ENCODE data around the gene BLTP1.
A peak's percentile ranks its signal among the peaks of the same experiment; 100 is the strongest.

Gene BLTP1

GRCh38 chr4:122131562-122132157, 20.5 kb upstream of the BLTP1 start:
- Histone ChIP-seq H3K27ac (ENCODE audit: low read length) (no peak overlapping the region), H3K27me3 (ENCODE audit: low read depth, low read length) (no peaks in the 10 kb centered on the region), H3K9me3 (ENCODE audit: control insufficient read depth in 1 of 2, low read length in 2 of 2) (no peaks in the 10 kb centered on the region), H3K36me3 (ENCODE audit: control insufficient read depth in 1 of 2, insufficient read depth in 2 of 2, low read length in 2 of 2) (no peaks in the 10 kb centered on the region), H3K4me1 (ENCODE audit: control insufficient read depth in 1 of 2, insufficient read depth in 2 of 2, low read length in 2 of 2) (no peaks in the 10 kb centered on the region), H3K4me3 (ENCODE audit: low read depth in 1 of 2, low read length in 2 of 2) (no peak overlapping the region)

DNA sequence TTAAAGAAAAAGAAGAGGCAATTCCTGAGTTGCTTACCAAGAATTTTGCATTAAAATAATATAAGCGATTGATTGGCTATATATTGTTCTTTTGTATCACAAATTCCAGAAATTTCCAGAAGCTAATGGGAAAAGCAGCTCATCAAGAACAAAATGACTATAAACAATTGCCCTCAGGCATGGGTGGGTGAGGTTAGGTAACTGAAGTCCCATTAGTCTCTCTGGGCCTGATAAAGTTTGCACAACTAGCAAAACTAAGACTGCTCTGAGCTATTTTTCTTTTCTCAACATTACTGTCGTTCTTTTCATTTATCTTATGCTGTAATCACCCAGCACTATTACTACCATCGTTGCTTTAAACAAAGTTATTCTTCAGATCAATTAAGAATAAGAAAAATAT, 19.2 kb upstream of the BLTP1 start:
- Histone ChIP-seq H3K9me3 (ENCODE audit: control insufficient read depth in 1 of 2, low read length in 2 of 2) (no peaks in the 10 kb centered on the region), H3K4me1 (ENCODE audit: control insufficient read depth in 1 of 2, insufficient read depth in 2 of 2, low read length in 2 of 2) (no peaks in the 10 kb centered on the region), H3K36me3 (ENCODE audit: control insufficient read depth in 1 of 2, insufficient read depth in 2 of 2, low read length in 2 of 2) (no peaks in the 10 kb centered on the region), H3K27me3 (ENCODE audit: low read depth, low read length) (no peaks in the 10 kb centered on the region), H3K27ac (ENCODE audit: low read length) (no peak overlapping the region), H3K4me3 (ENCODE audit: low read depth in 1 of 2, low read length in 2 of 2) (no peak overlapping the region)

DNA sequence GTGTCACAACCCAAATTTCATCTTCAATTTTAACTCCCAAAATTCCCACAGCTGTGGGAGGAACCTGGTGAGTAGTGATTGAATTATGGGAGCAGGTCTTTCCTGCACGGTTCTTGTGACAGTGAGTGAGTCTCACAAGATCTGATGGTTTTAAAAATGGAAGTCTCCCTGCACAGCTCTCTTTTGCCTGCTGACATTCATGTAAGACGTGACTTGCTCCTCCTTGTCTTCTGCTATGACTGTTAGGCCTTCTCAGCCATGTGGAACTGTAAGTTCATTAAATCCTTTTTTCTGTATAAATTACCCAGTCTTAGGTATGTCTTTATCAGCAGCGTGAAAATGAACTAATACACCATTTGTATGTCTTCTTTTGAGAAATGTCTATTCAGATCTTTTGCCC, 13.0 kb upstream of the BLTP1 start:
- H3K9me3 ChIP-seq (ENCODE audit: control insufficient read depth in 1 of 2, low read length in 2 of 2): no peaks in the 10 kb centered on the region
- no peaks in the 10 kb centered on the region for H3K27me3 ChIP-seq (ENCODE audit: low read depth, low read length)
- no peaks in the 10 kb centered on the region for H3K36me3 ChIP-seq (ENCODE audit: control insufficient read depth in 1 of 2, insufficient read depth in 2 of 2, low read length in 2 of 2)

DNA sequence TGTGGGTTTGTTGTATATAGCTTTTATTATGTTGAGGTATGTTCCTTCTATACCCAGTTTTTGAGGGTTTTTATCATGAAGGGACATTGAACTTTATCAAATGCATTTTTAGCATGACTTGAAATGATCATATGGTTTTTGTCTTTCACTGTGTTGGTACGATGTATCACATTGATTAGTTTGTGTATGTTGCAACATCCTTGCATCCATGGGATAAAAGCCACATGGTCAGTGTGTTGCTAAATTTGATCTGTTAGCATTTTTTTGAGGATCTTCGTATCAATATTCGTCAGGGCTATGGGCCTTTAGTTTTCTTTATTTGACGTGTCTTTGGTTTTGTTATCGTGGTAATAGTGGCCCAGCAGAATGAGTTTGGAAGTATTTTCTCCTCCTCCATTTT, 11.3 kb upstream of the BLTP1 start:
- Histone ChIP-seq H3K27me3 (ENCODE audit: low read depth, low read length) (no peaks in the 10 kb centered on the region), H3K27ac (ENCODE audit: low read length) (no peak overlapping the region), H3K36me3 (ENCODE audit: control insufficient read depth in 1 of 2, insufficient read depth in 2 of 2, low read length in 2 of 2) (no peaks in the 10 kb centered on the region), H3K4me1 (ENCODE audit: control insufficient read depth in 1 of 2, insufficient read depth in 2 of 2, low read length in 2 of 2) (no peaks in the 10 kb centered on the region), H3K9me3 (ENCODE audit: control insufficient read depth in 1 of 2, low read length in 2 of 2) (no peaks in the 10 kb centered on the region), H3K4me3 (ENCODE audit: low read depth in 1 of 2, low read length in 2 of 2) (no peak overlapping the region)

More for the DNA sequence above, 13.0 kb upstream of the BLTP1 start:
- Histone ChIP-seq H3K4me3 (ENCODE audit: low read depth in 1 of 2, low read length in 2 of 2) (no peak overlapping the region), H3K4me1 (ENCODE audit: control insufficient read depth in 1 of 2, insufficient read depth in 2 of 2, low read length in 2 of 2) (no peaks in the 10 kb centered on the region), H3K27ac (ENCODE audit: low read length) (no peak overlapping the region)

- H3K27me3 ChIP-seq (ENCODE audit: low read depth, low read length): no peaks in the 10 kb centered on the region
- H3K27ac ChIP-seq (ENCODE audit: low read length): no peak overlapping the region
- H3K4me3 ChIP-seq (ENCODE audit: low read depth in 1 of 2, low read length in 2 of 2): no peak overlapping the region
- no peaks in the 10 kb centered on the region for H3K36me3 ChIP-seq (ENCODE audit: control insufficient read depth in 1 of 2, insufficient read depth in 2 of 2, low read length in 2 of 2)
- H3K4me1 ChIP-seq (ENCODE audit: control insufficient read depth in 1 of 2, insufficient read depth in 2 of 2, low read length in 2 of 2): no peaks in the 10 kb centered on the region
- no peaks in the 10 kb centered on the region for H3K9me3 ChIP-seq (ENCODE audit: control insufficient read depth in 1 of 2, low read length in 2 of 2)
Measured at GRCh38 chr4:122142687-122143086, 9.4 kb upstream of the BLTP1 start.

- no peak overlapping the region for H3K4me3 ChIP-seq (ENCODE audit: low read depth in 1 of 2, low read length in 2 of 2)
- H3K9me3 ChIP-seq (ENCODE audit: control insufficient read depth in 1 of 2, low read length in 2 of 2): no peaks in the 10 kb centered on the region
- peaks cover 0 to 7% of the 10 kb centered on the region in 2 donors for H3K4me1 ChIP-seq (ENCODE audit: control insufficient read depth in 1 of 2, insufficient read depth in 2 of 2, low read length in 2 of 2)
- no peak overlapping the region for H3K27ac ChIP-seq (ENCODE audit: low read length)
- no peaks in the 10 kb centered on the region for H3K36me3 ChIP-seq (ENCODE audit: control insufficient read depth in 1 of 2, insufficient read depth in 2 of 2, low read length in 2 of 2)
- H3K27me3 ChIP-seq (ENCODE audit: low read depth, low read length): no peaks in the 10 kb centered on the region
Measured at GRCh38 chr4:122146652-122147051, 5.5 kb upstream of the BLTP1 start.

- no peaks in the 10 kb centered on the region for H3K27me3 ChIP-seq (ENCODE audit: low read depth, low read length)
- H3K4me1 ChIP-seq (ENCODE audit: control insufficient read depth in 1 of 2, insufficient read depth in 2 of 2, low read length in 2 of 2): peaks cover 6 to 18% of the 10 kb centered on the region in 2 donors
- no peaks in the 10 kb centered on the region for H3K36me3 ChIP-seq (ENCODE audit: control insufficient read depth in 1 of 2, insufficient read depth in 2 of 2, low read length in 2 of 2)
- peak overlapping the region; percentile 83 to 95 for H3K4me3 ChIP-seq (ENCODE audit: low read depth in 1 of 2, low read length in 2 of 2)
- H3K9me3 ChIP-seq (ENCODE audit: control insufficient read depth in 1 of 2, low read length in 2 of 2): no peaks in the 10 kb centered on the region
- H3K27ac ChIP-seq (ENCODE audit: low read length): peak overlapping the region; percentile 97
Measured at GRCh38 chr4:122150931-122151330, 1.2 kb upstream of the BLTP1 start.

DNA sequence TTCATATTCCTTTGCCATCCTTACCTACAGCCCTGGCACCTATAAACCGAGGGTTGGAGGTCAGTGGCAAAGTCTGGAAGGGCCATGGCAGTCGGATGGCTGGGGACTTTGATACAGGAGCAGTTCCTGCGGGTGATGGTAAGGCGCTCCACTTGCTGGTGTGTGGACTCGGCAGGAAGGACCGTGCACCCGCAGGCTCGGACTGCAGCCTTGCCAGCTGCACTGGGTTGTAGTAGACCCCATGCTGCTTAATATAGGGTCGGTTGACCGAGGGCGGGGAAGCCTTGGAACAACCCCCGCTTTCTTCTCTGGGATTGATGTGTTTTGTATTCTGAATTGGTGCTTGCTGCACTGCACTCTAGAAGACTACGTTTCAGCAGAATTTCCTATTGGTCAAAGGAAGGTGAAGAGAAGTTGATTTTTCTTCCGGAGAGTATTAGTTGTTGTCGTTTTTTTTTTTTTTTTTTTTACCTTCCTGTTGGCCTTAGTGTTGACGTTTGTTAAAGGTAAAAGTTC, 638 bp downstream of the BLTP1 start:
- Histone ChIP-seq H3K4me1 (ENCODE audit: control insufficient read depth in 1 of 2, insufficient read depth in 2 of 2, low read length in 2 of 2) (peaks cover 6 to 18% of the 10 kb centered on the region in 2 donors), H3K9me3 (ENCODE audit: control insufficient read depth in 1 of 2, low read length in 2 of 2) (no peaks in the 10 kb centered on the region), H3K36me3 (ENCODE audit: control insufficient read depth in 1 of 2, insufficient read depth in 2 of 2, low read length in 2 of 2) (no peaks in the 10 kb centered on the region), H3K27me3 (ENCODE audit: low read depth, low read length) (no peaks in the 10 kb centered on the region), H3K4me3 (ENCODE audit: low read depth in 1 of 2, low read length in 2 of 2) (peak overlapping the region; percentile 83 to 95), H3K27ac (ENCODE audit: low read length) (peak overlapping the region; percentile 97)

GRCh38 chr4:122156819-122157218, 4.7 kb downstream of the BLTP1 start:
- H3K4me3 ChIP-seq (ENCODE audit: low read depth in 1 of 2, low read length in 2 of 2): no peak overlapping the region
- no peak overlapping the region for H3K27ac ChIP-seq (ENCODE audit: low read length)
- H3K27me3 ChIP-seq (ENCODE audit: low read depth, low read length): no peaks in the 10 kb centered on the region
- H3K36me3 ChIP-seq (ENCODE audit: control insufficient read depth in 1 of 2, insufficient read depth in 2 of 2, low read length in 2 of 2): no peaks in the 10 kb centered on the region
- no peaks in the 10 kb centered on the region for H3K9me3 ChIP-seq (ENCODE audit: control insufficient read depth in 1 of 2, low read length in 2 of 2)
- H3K4me1 ChIP-seq (ENCODE audit: control insufficient read depth in 1 of 2, insufficient read depth in 2 of 2, low read length in 2 of 2): peaks cover 11 to 16% of the 10 kb centered on the region in 2 donors

GRCh38 chr4:122163301-122163700, 11.2 kb downstream of the BLTP1 start:
- H3K4me1 ChIP-seq (ENCODE audit: control insufficient read depth in 1 of 2, insufficient read depth in 2 of 2, low read length in 2 of 2): peaks cover 7 to 10% of the 10 kb centered on the region in 2 donors
- H3K9me3 ChIP-seq (ENCODE audit: control insufficient read depth in 1 of 2, low read length in 2 of 2): no peaks in the 10 kb centered on the region
- no peaks in the 10 kb centered on the region for H3K27me3 ChIP-seq (ENCODE audit: low read depth, low read length)
- H3K36me3 ChIP-seq (ENCODE audit: control insufficient read depth in 1 of 2, insufficient read depth in 2 of 2, low read length in 2 of 2): no peaks in the 10 kb centered on the region
- no peak overlapping the region for H3K27ac ChIP-seq (ENCODE audit: low read length)
- no peak overlapping the region for H3K4me3 ChIP-seq (ENCODE audit: low read depth in 1 of 2, low read length in 2 of 2)

GRCh38 chr4:122163767-122164166, 11.6 kb downstream of the BLTP1 start:
- Histone ChIP-seq H3K27me3 (ENCODE audit: low read depth, low read length) (no peaks in the 10 kb centered on the region), H3K9me3 (ENCODE audit: control insufficient read depth in 1 of 2, low read length in 2 of 2) (no peaks in the 10 kb centered on the region), H3K4me1 (ENCODE audit: control insufficient read depth in 1 of 2, insufficient read depth in 2 of 2, low read length in 2 of 2) (peaks cover 7 to 10% of the 10 kb centered on the region in 2 donors), H3K27ac (ENCODE audit: low read length) (no peak overlapping the region), H3K4me3 (ENCODE audit: low read depth in 1 of 2, low read length in 2 of 2) (no peak overlapping the region), H3K36me3 (ENCODE audit: control insufficient read depth in 1 of 2, insufficient read depth in 2 of 2, low read length in 2 of 2) (no peaks in the 10 kb centered on the region)

DNA sequence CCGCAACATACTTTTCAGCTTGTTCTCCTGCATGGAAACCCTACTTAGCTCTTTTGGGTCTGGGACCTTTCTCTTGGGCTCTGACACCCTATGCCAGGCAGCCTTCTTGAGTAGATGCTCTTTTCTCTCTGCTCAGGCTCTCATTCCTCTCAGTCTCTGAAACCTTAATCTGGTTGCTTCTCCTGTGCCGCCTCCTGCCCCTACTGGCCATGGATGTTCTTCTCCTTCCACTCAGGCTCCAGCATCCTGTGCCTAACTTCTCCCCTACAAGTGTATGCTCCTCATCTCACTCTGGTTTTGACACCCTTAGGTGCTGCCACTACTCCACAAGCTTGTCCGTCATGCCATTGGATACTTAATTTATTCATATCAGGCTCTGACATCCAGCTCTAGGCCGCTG, 15.2 kb downstream of the BLTP1 start:
- H3K27me3 ChIP-seq (ENCODE audit: low read depth, low read length): no peaks in the 10 kb centered on the region
- H3K9me3 ChIP-seq (ENCODE audit: control insufficient read depth in 1 of 2, low read length in 2 of 2): no peaks in the 10 kb centered on the region
- no peak overlapping the region for H3K27ac ChIP-seq (ENCODE audit: low read length)
- H3K36me3 ChIP-seq (ENCODE audit: control insufficient read depth in 1 of 2, insufficient read depth in 2 of 2, low read length in 2 of 2): no peaks in the 10 kb centered on the region
- no peak overlapping the region for H3K4me3 ChIP-seq (ENCODE audit: low read depth in 1 of 2, low read length in 2 of 2)
- H3K4me1 ChIP-seq (ENCODE audit: control insufficient read depth in 1 of 2, insufficient read depth in 2 of 2, low read length in 2 of 2): peaks cover 0 to 13% of the 10 kb centered on the region in 2 donors

All from muscle layer of duodenum (tissue), 2 donors.